ENCODE data around the gene VTA1. TPM values are rescaled to one million over a fixed set of nuclear protein-coding genes. Genes with fewer than 3 reads are reported as not detected.

Gene VTA1
- total and polyA plus RNA-seq, 3 experiments from 2014 or later, result 63.8 to 74.4 (median 66.5) TPM

DNA sequence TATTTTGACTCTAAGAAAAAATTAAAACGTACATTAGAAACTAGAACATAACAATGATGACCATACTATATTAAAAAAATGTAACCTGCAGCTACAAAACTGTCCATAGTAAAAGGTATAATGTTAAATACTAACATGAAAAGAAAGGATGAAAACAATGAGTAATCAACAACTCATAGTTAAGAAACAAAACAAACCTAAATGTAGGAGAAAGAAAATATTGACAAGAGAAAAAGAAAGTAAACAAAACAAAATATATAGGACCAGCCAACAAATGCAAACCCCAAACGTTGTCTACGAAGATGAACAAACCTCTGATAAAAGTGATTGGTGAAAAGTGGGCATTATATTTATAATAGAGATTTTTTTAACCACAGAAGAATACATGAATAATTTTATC lies 113.7 kb downstream of the VTA1 start:
- H3K27ac ChIP-seq (ENCODE audit: low read depth, low read length), result no peak overlapping the region
- H3K36me3 ChIP-seq (ENCODE audit: insufficient read depth, low read length), result no peaks in the 10 kb centered on the region
- H3K9me3 ChIP-seq (ENCODE audit: low read length), result no peaks in the 10 kb centered on the region
- Mint-ChIP-seq H3K36me3 (no peaks in the 10 kb centered on the region), H3K9me3 (peaks cover 0 to 5% (median 0%) of the 10 kb centered on the region in 5 donors), H3K4me1 (peaks cover 2 to 4% (median 3%) of the 10 kb centered on the region in 3 donors), H3K4me3 (no peak overlapping the region), H3K27ac (no peak overlapping the region), H3K27me3 (peaks cover 3 to 8% of the 10 kb centered on the region in 2 donors)
- POLR2A ChIA-PET, result no interaction called here
- no peak for DNase-seq
- no peaks in the 10 kb centered on the region for H3K4me1 ChIP-seq (ENCODE audit: insufficient read depth, low read length)
- no peaks in the 10 kb centered on the region for H3K27me3 ChIP-seq (ENCODE audit: insufficient read depth, low read length, poor library complexity, severe bottlenecking)
- H3K4me3 ChIP-seq (ENCODE audit: low read length), result no peak overlapping the region
- CTCF ChIA-PET, result no interaction called here

DNA sequence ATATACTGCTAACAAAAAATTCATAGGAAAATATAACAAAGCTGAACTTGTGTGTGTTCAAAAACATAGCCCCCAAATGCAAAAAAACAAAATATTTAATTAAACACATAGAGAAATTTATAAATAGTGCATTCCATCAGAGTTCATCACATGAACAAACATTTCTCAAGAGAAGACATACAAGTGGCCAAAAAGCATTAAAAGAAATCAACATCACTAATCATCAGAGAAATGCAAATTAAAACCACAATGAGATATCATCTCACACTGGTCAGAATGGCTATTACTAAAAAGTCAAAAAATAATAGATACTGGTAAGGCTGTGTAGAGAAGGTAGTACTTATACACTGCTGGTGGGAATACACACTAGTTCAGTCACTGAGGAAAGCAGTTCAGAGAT lies 115.2 kb downstream of the VTA1 start:
- Mint-ChIP-seq H3K27me3 (peaks cover 3 to 8% of the 10 kb centered on the region in 2 donors), H3K36me3 (no peaks in the 10 kb centered on the region), H3K4me3 (no peak overlapping the region), H3K4me1 (no peaks in the 10 kb centered on the region), H3K9me3 (peaks cover 0 to 2% (median 0%) of the 10 kb centered on the region in 5 donors), H3K27ac (no peak overlapping the region)
- no peak for DNase-seq
- Histone ChIP-seq H3K4me3 (ENCODE audit: low read length) (no peak overlapping the region), H3K4me1 (ENCODE audit: insufficient read depth, low read length) (no peaks in the 10 kb centered on the region), H3K36me3 (ENCODE audit: insufficient read depth, low read length) (no peaks in the 10 kb centered on the region), H3K9me3 (ENCODE audit: low read length) (no peaks in the 10 kb centered on the region), H3K27ac (ENCODE audit: low read depth, low read length) (no peak overlapping the region), H3K27me3 (ENCODE audit: insufficient read depth, low read length, poor library complexity, severe bottlenecking) (no peaks in the 10 kb centered on the region)
- ChIA-PET POLR2A (no interaction called here), CTCF (no interaction called here)

DNA sequence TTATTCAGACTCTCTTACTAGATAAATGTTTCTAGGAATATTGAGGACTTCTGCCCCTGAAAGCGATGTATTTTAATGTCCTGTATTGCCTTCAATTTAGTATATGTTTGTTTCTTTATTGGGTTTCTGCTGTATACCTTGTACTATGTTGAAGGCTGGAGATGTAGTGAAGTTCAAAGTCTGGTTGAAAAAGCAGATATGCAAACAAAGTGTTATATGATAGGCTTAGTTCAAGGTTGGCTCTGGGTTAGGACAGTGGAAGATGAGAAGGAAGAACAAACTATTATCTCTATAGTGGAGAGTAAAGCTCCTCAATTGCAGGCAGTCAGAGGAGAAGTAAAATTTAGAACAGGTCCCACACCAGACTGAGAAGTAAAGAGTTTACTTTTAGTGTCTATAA lies 118.4 kb downstream of the VTA1 start:
- DNase-seq, result no peak
- no peaks in the 10 kb centered on the region for H3K36me3 ChIP-seq (ENCODE audit: insufficient read depth, low read length)
- H3K27ac ChIP-seq (ENCODE audit: low read depth, low read length), result no peak overlapping the region
- Mint-ChIP-seq H3K4me3 (no peak overlapping the region), H3K9me3 (peaks cover 0 to 2% (median 0%) of the 10 kb centered on the region in 5 donors), H3K27me3 (peaks cover 4 to 7% of the 10 kb centered on the region in 2 donors), H3K4me1 (no peaks in the 10 kb centered on the region), H3K27ac (no peak overlapping the region), H3K36me3 (no peaks in the 10 kb centered on the region)
- no peaks in the 10 kb centered on the region for H3K4me1 ChIP-seq (ENCODE audit: insufficient read depth, low read length)
- ChIA-PET CTCF (no interaction called here), POLR2A (no interaction called here)
- no peaks in the 10 kb centered on the region for H3K9me3 ChIP-seq (ENCODE audit: low read length)
- H3K4me3 ChIP-seq (ENCODE audit: low read length), result no peak overlapping the region
- H3K27me3 ChIP-seq (ENCODE audit: insufficient read depth, low read length, poor library complexity, severe bottlenecking), result no peaks in the 10 kb centered on the region

DNA sequence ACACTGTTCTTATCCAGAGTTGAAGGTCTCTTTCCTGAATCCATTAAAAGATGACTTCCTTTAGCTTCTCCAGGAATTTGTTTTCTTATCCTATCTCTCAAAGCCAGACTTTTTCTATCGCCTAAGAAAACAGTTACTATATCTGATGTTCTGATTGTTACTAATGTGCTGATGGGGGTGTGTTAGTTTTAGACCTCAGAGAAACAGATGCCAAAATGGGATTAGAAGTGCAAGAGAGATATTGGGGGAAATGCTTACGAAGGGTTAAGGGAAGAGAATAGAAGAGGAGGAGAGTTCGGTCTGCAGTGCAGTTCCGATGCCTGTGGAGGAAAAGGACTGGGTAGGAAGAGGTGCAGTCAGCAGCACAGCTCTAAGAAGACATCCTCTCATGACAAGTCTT lies 119.0 kb downstream of the VTA1 start:
- H3K9me3 Mint-ChIP-seq, result peaks cover 0 to 2% (median 0%) of the 10 kb centered on the region in 5 donors
- H3K27ac Mint-ChIP-seq, result no peak overlapping the region
- peaks cover 4 to 6% of the 10 kb centered on the region in 2 donors for H3K27me3 Mint-ChIP-seq
- H3K36me3 Mint-ChIP-seq, result no peaks in the 10 kb centered on the region
- ChIA-PET CTCF (no interaction called here), POLR2A (no interaction called here)
- Histone ChIP-seq H3K9me3 (ENCODE audit: low read length) (no peaks in the 10 kb centered on the region), H3K27me3 (ENCODE audit: insufficient read depth, low read length, poor library complexity, severe bottlenecking) (no peaks in the 10 kb centered on the region), H3K27ac (ENCODE audit: low read depth, low read length) (no peak overlapping the region), H3K4me3 (ENCODE audit: low read length) (no peak overlapping the region), H3K4me1 (ENCODE audit: insufficient read depth, low read length) (no peaks in the 10 kb centered on the region), H3K36me3 (ENCODE audit: insufficient read depth, low read length) (no peaks in the 10 kb centered on the region)
- H3K4me3 Mint-ChIP-seq, result no peak overlapping the region
- H3K4me1 Mint-ChIP-seq, result no peaks in the 10 kb centered on the region
- no peak for DNase-seq

DNA sequence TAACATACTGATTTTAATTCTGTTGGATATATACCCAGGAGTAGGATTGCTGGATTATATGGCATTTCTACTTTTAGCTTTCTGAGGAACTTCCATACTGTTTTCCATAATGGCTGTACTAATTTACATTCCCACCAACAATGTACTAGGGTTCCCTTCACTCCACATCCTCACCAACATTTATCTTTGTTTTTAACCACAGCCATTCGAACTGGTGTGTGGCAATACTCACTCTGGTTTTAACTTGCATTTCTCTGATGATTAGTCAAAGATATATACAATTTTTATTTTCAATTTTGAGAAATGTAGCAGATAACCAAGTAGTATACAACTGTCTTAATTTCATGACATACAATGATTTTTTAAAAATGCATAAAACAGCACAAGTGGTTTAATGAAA lies 124.4 kb downstream of the VTA1 start:
- H3K4me3 Mint-ChIP-seq, result no peak overlapping the region
- H3K9me3 Mint-ChIP-seq, result no peaks in the 10 kb centered on the region
- no peak overlapping the region for H3K27ac Mint-ChIP-seq
- H3K9me3 ChIP-seq (ENCODE audit: low read length), result no peaks in the 10 kb centered on the region
- no peak overlapping the region for H3K27ac ChIP-seq (ENCODE audit: low read depth, low read length)
- H3K27me3 ChIP-seq (ENCODE audit: insufficient read depth, low read length, poor library complexity, severe bottlenecking), result no peaks in the 10 kb centered on the region
- POLR2A ChIA-PET, result no interaction called here
- CTCF ChIA-PET, result no interaction called here
- H3K36me3 Mint-ChIP-seq, result no peaks in the 10 kb centered on the region
- DNase-seq, result no peak
- H3K4me3 ChIP-seq (ENCODE audit: low read length), result no peak overlapping the region
- H3K27me3 Mint-ChIP-seq, result peaks cover 3 to 16% of the 10 kb centered on the region in 2 donors
- no peaks in the 10 kb centered on the region for H3K36me3 ChIP-seq (ENCODE audit: insufficient read depth, low read length)
- H3K4me1 Mint-ChIP-seq, result no peaks in the 10 kb centered on the region
- H3K4me1 ChIP-seq (ENCODE audit: insufficient read depth, low read length), result no peaks in the 10 kb centered on the region

Other genes with a start within 250 kb of the VTA1 start
- not detected for gene GJE1, start 14.3 kb upstream of the VTA1 start, total RNA-seq
- not detected for gene GJE1, start 14.3 kb upstream of the VTA1 start, polyA plus RNA-seq
- not detected for gene NMBR, start 141 bp upstream of the VTA1 start, total RNA-seq
- gene NMBR, start 141 bp upstream of the VTA1 start, polyA plus RNA-seq, result not detected
- gene ADGRG6, start 154.7 kb downstream of the VTA1 start, total RNA-seq, result under 1 TPM; 0.35 to 0.97 TPM
- gene ADGRG6, start 154.7 kb downstream of the VTA1 start, polyA plus RNA-seq, result not detected

Measured in CD8-positive, alpha-beta memory T cell (primary cell).